K562 (cell line): Measurements from ENCODE around the gene SH3TC1. TPM values are rescaled to one million over a fixed set of nuclear protein-coding genes. Genes with fewer than 3 reads are reported as not detected.

Experiments
- NR4A1 ChIP-seq, 2 experiments: fragments of 250-450 bp in 1 of 2; fragments of 450-650 bp in 1 of 2; sonication (Bioruptor Pico) in 1 of 2; IDR thresholded peaks; 2 replicates each; pipeline versions ENCODE4 v1.4.0 to v1.6.1; 2016 to 2020; ENCODE audit warnings: mild to moderate bottlenecking in 2 of 2, missing compliant biosample characterization in 1 of 2, missing genetic modification characterization in 1 of 2, moderate library complexity in 1 of 2
- PRDM10 ChIP-seq: fragments of 450-650 bp; IDR thresholded peaks from 2 replicates; pipeline ENCODE4 v1.6.1; 2018; ENCODE audit not compliant: partially characterized antibody
- REST ChIP-seq, 2 experiments: fragments of 450-650 bp; formaldehyde crosslinking in 1 of 2; IDR thresholded peaks; 2 replicates each; pipeline versions ENCODE4 v1.4.0 to v1.6.1; 2014 to 2020; ENCODE audit warnings: mild to moderate bottlenecking in 2 of 2, borderline replicate concordance in 1 of 2, low read depth in 1 of 2
- ZNF124 ChIP-seq: sonication (generic); formaldehyde crosslinking; IDR thresholded peaks from 2 replicates; pipeline ENCODE4 v1.8.1; 2022; ENCODE audit warnings: missing genetic modification reagents
- polyA plus RNA-seq, 8 experiments: library from polyadenylated mRNA; depleted of rRNA in 4 of 8; stranded (reverse) in 5 of 8; unstranded in 3 of 8; fragments of >200 nt; fragmentation: Nextera tagmentation in 2 of 8; fragmentation: Illumina TruSeq in 1 of 8; extraction: Ambion mirVana in 2 of 8; extraction: Trizol in 1 of 8; gene quantifications; 2 replicates each; pipeline versions ENCODE4 v1.2.1 to v1.2.3, GENCODE V29; 2011 to 2014; ENCODE audit warnings: inconsistent platforms in 1 of 8, missing spikeins in 1 of 8
- total RNA-seq, 7 experiments: library from RNA; depleted of rRNA in 6 of 7; stranded (reverse); fragments of >200 nt in 6 of 7; fragmentation: Illumina TruSeq in 2 of 7; extraction: Trizol in 2 of 7; gene quantifications; 2 replicates each; pipeline versions ENCODE4 v1.2.1 to v1.2.3, GENCODE V29; 2011 to 2021; ENCODE audit warnings: low replicate concordance in 1 of 7

Gene SH3TC1
- total and polyA plus RNA-seq, 9 of the 15 experiments (the other 6 are each of a cell fraction or from before 2014, with no cell fraction given): 0.04 to 2.1 (median 0.48) TPM; not detected in 1

- no peak for TF ChIP-seq PRDM10
- TF ChIP-seq NR4A1 (CRISPR knock-in tag; IDR thresholded peaks at IDR 0.05): peak; percentile 70; the same call in 1 of the 2 replicates
- peak; percentile 54; the same call in 1 of the 2 replicates for TF ChIP-seq NR4A1 (tag; IDR thresholded peaks at IDR 0.05)
- peak; percentile 98 for TF ChIP-seq REST (IDR thresholded peaks at IDR 0.05; ENCODE audit: borderline replicate concordance)
- TF ChIP-seq REST (CRISPR knock-in tag; IDR thresholded peaks at IDR 0.05; ENCODE audit: low read depth): no peak
- no peak for TF ChIP-seq ZNF124 (CRISPR knock-in tag)
These were observed at the start of gene SH3TC1 (continued) for GRCh38 chr4:8198906-8199593.
